ENCODE data around the gene HDAC2.
"Not testable (repeated sequence)": the region's sequence is repeated elsewhere in the genome, so short reads cannot be mapped to it uniquely, and the experiment has no call there.

HDAC2 gene

DNA sequence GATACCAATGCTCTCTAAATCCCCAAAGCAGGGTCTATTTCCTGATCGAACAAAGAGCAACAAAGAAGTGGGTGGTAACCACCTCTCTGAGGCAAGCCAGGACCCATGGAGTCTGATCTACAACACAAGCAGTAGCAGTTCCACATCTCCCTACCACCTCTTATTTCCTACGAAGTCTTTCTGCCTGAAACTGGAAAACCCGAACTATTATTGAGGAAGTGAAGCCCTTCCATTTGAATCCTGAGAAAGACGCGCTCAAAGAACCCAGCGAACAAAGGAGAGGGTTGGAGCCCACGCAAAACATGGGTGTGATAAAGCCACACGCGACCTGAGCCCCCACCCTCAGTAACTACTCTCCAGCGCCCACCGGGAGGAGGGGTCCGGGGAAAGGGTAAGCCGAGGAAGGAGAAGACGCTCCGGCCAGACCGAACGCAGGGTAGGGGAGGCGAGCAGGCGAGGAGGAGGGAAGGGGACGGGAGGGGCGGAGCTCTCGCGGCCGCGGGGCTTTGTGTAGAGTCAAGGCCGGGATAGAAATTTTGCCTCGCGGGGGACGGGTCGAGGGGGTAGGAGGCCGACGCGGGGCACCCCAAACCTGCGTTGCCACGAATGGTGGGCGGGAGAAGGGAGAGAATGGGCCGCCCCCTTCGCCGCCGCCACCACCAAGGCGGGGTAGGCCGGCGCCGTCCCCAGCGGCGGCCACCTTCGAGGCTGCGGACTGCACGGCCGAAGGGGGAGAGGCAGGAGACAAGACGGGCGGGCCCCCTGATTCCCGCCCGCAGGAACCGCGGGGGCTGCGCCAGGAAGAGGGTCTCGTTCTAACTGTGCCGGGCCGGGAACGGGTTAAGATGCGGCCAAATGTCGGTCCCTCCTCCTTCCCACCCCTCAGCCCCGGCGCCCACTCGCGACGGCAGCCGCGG is 802 bp downstream of the HDAC2 start:
- peak in 1 of 2 experiments; percentile 31 for DNase-seq

GRCh38 chr6:113968472-113968871 is 2.5 kb downstream of the HDAC2 start:
- no peak for DNase-seq

DNA sequence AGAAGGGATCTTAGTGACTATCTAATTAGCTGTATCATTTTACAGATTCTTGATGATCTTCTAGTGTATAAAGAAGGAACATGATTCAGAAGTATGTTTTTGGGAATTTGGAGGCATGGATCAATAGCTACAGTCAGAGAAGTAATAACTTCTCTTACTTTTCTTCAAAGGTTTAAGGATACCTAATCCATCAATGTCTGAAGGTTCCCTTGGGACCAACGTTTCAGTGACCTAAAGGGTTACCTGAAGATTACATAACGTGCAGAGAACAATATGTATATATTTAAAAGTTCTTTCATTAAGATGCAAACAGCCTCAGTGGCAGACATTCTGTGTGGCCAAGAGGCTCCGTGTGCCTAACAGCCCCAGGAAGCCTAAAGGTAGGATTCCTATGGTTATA is 3.2 kb downstream of the HDAC2 start:
- no peak for DNase-seq

GRCh38 chr6:113960795-113961194 is 10.2 kb downstream of the HDAC2 start:
- no peak for DNase-seq

DNA sequence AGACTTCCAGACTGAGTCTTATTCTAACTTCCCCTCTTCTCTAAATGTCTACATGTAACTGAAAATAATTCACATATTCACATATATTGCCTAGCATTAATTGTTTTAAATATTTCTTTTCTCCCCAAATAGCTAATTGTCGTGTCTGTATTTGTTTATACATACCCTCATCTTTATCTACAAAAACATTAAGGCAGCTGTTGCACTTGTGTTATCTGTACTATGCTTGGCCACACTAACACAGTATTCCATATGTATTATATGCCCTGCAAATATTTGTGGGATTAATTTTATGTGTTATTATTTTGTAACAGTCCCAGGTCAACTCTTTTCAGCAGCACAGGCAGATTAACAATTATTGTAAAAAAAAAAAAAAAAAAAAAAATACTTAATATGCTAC is 11.7 kb downstream of the HDAC2 start:
- no peak for DNase-seq

- no peak for DNase-seq
These were observed 16.3 kb downstream of the HDAC2 start for GRCh38 chr6:113954653-113955052.

DNA sequence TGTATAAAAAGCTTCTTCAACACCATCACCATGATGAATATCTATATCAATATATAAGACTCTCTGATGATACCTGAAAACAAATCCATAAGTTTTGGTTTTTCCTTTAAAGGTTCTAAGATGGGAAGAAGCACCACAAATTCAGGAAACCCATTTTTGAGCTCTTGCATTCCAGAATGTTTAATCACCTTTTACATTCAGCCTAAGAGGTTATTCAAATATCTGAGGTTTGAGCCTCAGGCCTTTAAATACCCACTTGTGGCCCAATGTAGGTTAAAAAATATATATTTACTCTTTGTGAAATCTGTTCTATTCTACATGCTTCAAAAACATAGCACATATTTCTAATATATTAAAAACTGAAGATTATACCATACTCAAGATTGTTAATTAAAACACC is 17.6 kb downstream of the HDAC2 start:
- no peak for DNase-seq

- no peak for DNase-seq
These were observed 21.4 kb downstream of the HDAC2 start for GRCh38 chr6:113949499-113949898.

DNA sequence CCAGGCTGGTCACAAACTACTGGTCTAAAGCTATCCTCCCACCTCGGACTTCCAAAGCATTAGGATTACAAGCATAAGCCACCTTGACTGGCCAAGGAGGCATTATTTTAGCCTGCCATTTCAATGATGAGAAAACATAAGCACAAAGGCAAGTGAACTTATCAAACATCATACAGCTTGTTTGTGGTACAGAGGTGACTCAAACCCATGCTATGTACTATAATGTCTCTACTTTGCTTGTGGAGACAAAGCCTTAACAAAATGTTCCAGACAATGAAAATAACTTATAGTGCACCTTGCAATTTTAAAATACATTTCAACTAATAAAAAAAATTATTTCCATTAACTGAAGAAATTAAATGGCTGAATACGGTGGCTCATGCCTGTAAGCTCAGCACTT is 26.2 kb downstream of the HDAC2 start:
- no peak for DNase-seq

DNA sequence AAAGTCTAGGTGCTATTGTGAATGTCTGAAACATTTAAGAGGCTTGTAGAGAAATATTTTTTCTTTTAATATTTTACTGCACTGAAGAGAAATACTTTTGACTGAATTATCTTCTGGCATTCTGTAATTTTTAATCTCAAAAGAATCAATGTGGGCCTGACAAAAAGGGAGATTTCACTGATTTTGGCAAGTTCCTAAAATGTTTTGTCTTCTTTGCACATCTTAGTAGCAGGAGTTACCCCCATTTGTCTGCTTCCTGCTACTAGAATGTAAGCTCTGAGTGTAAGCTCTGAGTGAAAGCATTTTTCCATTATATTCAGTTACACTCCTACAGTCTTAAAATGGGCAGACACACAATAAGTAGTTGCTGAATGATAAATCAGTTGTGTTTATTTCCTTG is 31.1 kb downstream of the HDAC2 start:
- no peak for DNase-seq

DNA sequence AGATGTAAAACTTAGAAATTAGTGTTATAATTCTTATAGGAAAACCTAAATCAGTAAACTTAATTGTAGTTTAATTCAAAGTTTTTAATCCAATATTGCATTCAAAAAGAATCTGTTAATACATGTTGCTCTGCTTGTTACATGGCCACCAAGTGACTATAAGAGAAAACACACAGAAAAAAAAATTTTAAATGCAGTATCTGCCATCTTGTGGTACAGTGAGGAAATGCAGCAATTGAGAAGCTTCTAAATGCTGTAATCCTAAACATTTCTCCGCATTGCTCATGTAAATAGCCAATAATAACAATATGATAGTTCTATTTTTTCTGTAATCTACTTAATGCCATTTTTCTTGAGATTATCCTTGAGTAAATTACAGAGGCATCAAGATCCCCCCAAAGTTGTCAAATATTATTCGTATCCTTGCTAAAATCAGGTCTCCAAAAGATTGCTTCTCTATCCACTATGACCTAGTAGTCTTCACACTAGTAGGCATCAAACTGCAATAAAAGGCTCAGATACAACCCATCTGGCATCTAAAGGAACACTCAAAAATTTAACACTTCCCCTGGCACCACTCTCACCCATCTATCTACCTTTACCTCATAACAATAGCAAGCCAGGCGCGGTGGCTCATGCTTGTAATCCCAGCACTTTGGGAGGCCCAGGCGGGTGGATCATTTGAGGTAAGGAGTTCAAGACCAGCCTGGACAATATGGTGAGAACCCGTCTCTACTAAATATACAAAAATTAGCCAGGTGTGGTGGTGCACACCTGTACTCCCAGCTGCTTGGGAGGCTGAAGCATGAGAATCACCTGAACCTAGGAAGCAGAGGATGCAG is 34.6 kb downstream of the HDAC2 start:
- DNase-seq: peak; percentile 2 to 70

GRCh38 chr6:113934101-113934500 is 36.8 kb downstream of the HDAC2 start:
- no peak for DNase-seq

- DNase-seq: not testable (repeated sequence)
These were observed 39.0 kb downstream of the HDAC2 start for GRCh38 chr6:113931907-113932306.

GRCh38 chr6:113930183-113930582 is 40.8 kb downstream of the HDAC2 start:
- DNase-seq: no peak

DNA sequence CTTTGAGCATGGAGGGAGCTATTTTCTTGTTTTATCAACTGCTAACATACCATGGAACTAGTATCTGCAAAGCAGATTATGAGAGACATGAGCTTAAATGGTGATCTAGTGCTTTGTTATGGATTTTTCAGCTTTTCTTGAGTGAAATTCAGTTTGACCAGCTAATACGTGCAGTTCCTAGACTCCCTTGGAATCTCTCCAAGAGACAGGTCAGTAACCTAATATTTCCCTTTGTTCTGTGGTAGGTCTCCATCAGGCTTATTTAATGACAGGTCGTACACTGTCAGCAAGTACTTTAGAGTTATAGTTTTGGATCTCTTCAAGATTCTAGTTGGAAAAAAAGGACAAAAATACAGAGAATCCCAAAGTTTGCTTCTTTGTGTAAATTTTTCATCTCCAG is 43.9 kb downstream of the HDAC2 start:
- no peak for DNase-seq

GRCh38 chr6:113925378-113925777 is 45.6 kb downstream of the HDAC2 start:
- no peak for DNase-seq

- no peak for DNase-seq
These were observed 46.6 kb downstream of the HDAC2 start for GRCh38 chr6:113924312-113924723.

DNA sequence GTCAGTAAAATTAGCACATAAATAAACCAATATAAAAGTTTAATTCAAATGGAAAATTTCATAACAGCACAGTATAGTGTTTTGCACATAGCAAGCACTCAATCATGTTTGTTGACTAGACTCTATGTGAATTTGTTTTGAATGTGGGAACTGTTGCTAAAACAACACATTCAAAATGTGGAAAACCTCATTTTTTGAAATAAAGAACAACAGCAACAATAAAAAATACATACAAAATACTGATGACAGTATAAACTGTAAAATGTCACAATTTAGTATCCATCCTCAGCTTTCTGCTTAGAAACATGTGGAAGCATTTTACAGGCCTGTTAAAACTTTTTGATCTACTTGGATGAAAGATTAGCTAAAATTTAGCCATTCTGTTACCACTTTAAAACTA is 47.4 kb downstream of the HDAC2 start:
- no peak for DNase-seq

- DNase-seq: no peak
These were observed 49.5 kb downstream of the HDAC2 start for GRCh38 chr6:113921299-113921904.

GRCh38 chr6:113920663-113921267 is 50.2 kb downstream of the HDAC2 start:
- no peak for DNase-seq

- not testable (repeated sequence) for DNase-seq
These were observed 60.7 kb downstream of the HDAC2 start for GRCh38 chr6:113910285-113910684.

DNA sequence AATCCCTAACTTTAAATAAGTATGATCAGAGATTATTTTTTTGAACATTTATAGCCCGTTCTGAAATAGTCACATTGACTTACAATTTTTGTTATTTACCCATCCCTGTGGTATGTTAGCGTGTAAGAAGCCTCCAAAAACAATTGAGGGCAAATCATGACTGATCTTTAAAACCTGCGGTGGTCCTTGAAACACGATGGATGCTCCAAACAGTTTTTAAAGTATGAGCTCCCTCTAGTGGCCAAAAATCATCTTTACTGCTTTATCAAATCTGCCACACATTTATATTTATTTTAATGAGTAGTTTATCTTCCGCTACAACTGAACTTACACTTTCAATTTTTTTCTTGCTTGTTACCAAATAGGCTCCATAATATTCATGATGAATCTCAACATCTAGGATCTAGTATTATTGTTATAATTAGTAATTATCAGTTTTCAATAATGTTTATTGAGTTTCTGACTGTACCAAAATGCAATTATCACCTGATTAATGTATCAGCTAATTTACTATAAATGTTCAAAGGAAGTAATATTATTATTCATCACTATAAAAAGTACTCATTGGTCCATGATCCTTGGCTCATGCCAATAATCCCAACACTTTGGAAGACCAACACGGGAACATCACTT is 61.6 kb downstream of the HDAC2 start:
- peak; percentile 2 to 71 for DNase-seq

DNA sequence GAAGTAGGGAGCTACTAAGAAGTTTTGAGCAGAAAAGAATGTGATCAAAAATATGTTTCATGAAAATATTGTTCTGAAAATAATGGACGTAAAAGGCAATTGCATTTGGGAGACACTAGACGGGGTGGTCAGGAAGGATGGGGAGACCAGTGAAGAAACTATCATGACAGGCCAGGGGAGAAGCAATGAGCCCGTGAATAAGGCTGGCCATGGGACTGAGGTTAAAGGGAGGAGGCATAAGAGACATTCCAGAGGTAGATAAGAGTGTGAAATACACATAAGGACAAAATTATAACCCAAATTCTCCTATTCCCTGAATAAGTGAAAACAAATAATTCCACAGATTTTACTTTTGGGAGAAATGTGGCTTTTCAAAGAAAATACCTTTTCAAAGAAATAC is 62.1 kb downstream of the HDAC2 start:
- no peak for DNase-seq
